GM10266 (cell line): ENCODE measurements around the gene LGALS4.
"Not testable (repeated sequence)": the region's sequence is repeated elsewhere in the genome, so short reads cannot be mapped to it uniquely, and the experiment has no call there.

ENCODE experiments used
- DNase-seq: peaks from one replicate; pipeline ENCODE4 v3.0.0; 2012; ENCODE audit errors: extremely low spot score
- CTCF ChIP-seq: IDR thresholded peaks from 2 replicates; pipeline ENCODE4 v1.5.1; 2012; ENCODE audit warnings: mild to moderate bottlenecking, low read depth; ENCODE audit not compliant: control insufficient read depth, insufficient read depth; ENCODE audit errors: missing control alignments

Gene LGALS4

GRCh38 chr19:38759590-38760003 is 53.1 kb downstream of the LGALS4 start:
- DNase-seq, result no peak

GRCh38 chr19:38754196-38754595 is 58.5 kb downstream of the LGALS4 start:
- DNase-seq, result not testable (repeated sequence)

More at GRCh38 chr19:38759590-38760003, 53.1 kb downstream of the LGALS4 start:
- TF ChIP-seq CTCF, result no peak

GRCh38 chr19:38753783-38754182 is 59.0 kb downstream of the LGALS4 start:
- not testable (repeated sequence) for DNase-seq
